ENCODE measurements around the gene LRP5.

LRP5 gene

GRCh38 chr11:68345776-68346461, 33.5 kb downstream of the LRP5 start:
- H3K4me3 ChIP-seq (ENCODE audit: low read depth, low read length), result no peak overlapping the region
- peak overlapping the region; percentile 11 for H3K27ac ChIP-seq
- no peak overlapping the region for H2AFZ ChIP-seq

GRCh38 chr11:68346462-68346790, 34.0 kb downstream of the LRP5 start:
- H3K4me2 ChIP-seq (ENCODE audit: low read length), result no peak overlapping the region
- TF ChIP-seq CTCF (IDR thresholded peaks at IDR 0.05), result no peak

More at GRCh38 chr11:68345776-68346461, 33.5 kb downstream of the LRP5 start:
- no peaks in the 10 kb centered on the region for H3K36me3 ChIP-seq (ENCODE audit: control insufficient read depth, insufficient read depth, low read length)
- H3K4me1 ChIP-seq, result peaks cover 19% of the 10 kb centered on the region
- H3K4me2 ChIP-seq (ENCODE audit: low read length), result no peak overlapping the region
- no peaks in the 10 kb centered on the region for H3K27me3 ChIP-seq (ENCODE audit: control insufficient read depth, insufficient read depth, low read length)
- no peaks in the 10 kb centered on the region for H3K9me3 ChIP-seq (ENCODE audit: control insufficient read depth, low read length)
- no peak overlapping the region for H3K9ac ChIP-seq
- TF ChIP-seq CTCF (IDR thresholded peaks at IDR 0.05), result no peak
- H3K79me2 ChIP-seq, result no peaks in the 10 kb centered on the region

GRCh38 chr11:68347345-68347744, 35.0 kb downstream of the LRP5 start:
- Histone ChIP-seq H3K4me3 (ENCODE audit: low read depth, low read length) (no peak overlapping the region), H2AFZ (no peak overlapping the region), H3K36me3 (ENCODE audit: control insufficient read depth, insufficient read depth, low read length) (no peaks in the 10 kb centered on the region), H3K4me2 (ENCODE audit: low read length) (no peak overlapping the region), H3K79me2 (no peaks in the 10 kb centered on the region), H3K9me3 (ENCODE audit: control insufficient read depth, low read length) (no peaks in the 10 kb centered on the region), H3K9ac (no peak overlapping the region), H3K27ac (no peak overlapping the region), H3K27me3 (ENCODE audit: control insufficient read depth, insufficient read depth, low read length) (no peaks in the 10 kb centered on the region), H3K4me1 (peaks cover 14% of the 10 kb centered on the region)
- no peak for TF ChIP-seq CTCF (IDR thresholded peaks at IDR 0.05)

More at GRCh38 chr11:68346462-68346790, 34.0 kb downstream of the LRP5 start:
- H3K4me3 ChIP-seq (ENCODE audit: low read depth, low read length), result no peak overlapping the region
- no peaks in the 10 kb centered on the region for H3K79me2 ChIP-seq
- H2AFZ ChIP-seq, result no peak overlapping the region
- no peak overlapping the region for H3K9ac ChIP-seq
- no peaks in the 10 kb centered on the region for H3K27me3 ChIP-seq (ENCODE audit: control insufficient read depth, insufficient read depth, low read length)
- no peaks in the 10 kb centered on the region for H3K9me3 ChIP-seq (ENCODE audit: control insufficient read depth, low read length)
- H3K27ac ChIP-seq, result peak overlapping the region; percentile 32
- H3K4me1 ChIP-seq, result peaks cover 17% of the 10 kb centered on the region
- H3K36me3 ChIP-seq (ENCODE audit: control insufficient read depth, insufficient read depth, low read length), result no peaks in the 10 kb centered on the region

- no peak overlapping the region for H3K4me3 ChIP-seq (ENCODE audit: low read depth, low read length)
- no peak for TF ChIP-seq CTCF (IDR thresholded peaks at IDR 0.05)
- H3K4me1 ChIP-seq, result peaks cover 13% of the 10 kb centered on the region
Observed at GRCh38 chr11:68347841-68348240, 35.5 kb downstream of the LRP5 start.

More at GRCh38 chr11:68347841-68348240, 35.5 kb downstream of the LRP5 start:
- Histone ChIP-seq H3K27ac (no peak overlapping the region), H3K4me2 (ENCODE audit: low read length) (no peak overlapping the region), H3K9me3 (ENCODE audit: control insufficient read depth, low read length) (no peaks in the 10 kb centered on the region), H3K79me2 (no peaks in the 10 kb centered on the region), H3K27me3 (ENCODE audit: control insufficient read depth, insufficient read depth, low read length) (no peaks in the 10 kb centered on the region), H3K9ac (no peak overlapping the region), H3K36me3 (ENCODE audit: control insufficient read depth, insufficient read depth, low read length) (no peaks in the 10 kb centered on the region), H2AFZ (no peak overlapping the region)
